HG03095 (cell line): Measurements from ENCODE around the gene MEIS2.

Experiments used
- ATAC-seq: cut with Tn5 transposase; IDR thresholded peaks from one replicate; pipeline ENCODE4 v1.9.1; 2021; ENCODE audit warnings: moderate library complexity; ENCODE audit not compliant: unreplicated experiment

Gene MEIS2

DNA sequence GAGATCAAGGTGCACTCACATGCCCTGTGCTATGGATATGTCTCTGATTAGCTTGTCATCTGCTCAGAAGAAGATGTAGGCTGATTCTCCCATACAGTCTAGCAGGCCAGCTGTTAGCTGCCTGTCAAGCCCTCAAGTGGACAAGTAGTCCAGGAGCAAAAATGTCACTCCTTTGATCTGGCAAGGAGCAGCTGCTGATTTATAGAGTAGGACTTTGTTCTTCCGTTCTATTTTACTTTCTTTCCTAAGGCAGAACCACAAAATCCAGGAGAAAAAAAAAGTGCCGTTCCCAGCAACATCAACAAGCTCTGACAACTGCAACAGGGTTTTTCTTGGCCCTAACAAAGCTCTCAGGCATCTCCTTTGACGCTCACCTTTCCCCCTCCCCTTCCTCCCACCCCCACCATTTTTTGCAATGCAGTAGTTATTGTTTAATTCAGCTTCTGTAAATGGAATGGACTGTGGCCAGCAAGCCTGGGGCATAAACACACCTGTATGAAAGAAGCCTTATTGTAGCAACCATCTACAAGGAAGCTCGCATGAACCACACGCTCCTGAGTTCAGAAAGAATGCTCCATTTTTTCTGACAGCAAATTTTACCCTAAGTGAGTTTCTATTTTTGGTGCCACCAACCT, 196.3 kb downstream of the MEIS2 start:
- ATAC-seq = no peak

DNA sequence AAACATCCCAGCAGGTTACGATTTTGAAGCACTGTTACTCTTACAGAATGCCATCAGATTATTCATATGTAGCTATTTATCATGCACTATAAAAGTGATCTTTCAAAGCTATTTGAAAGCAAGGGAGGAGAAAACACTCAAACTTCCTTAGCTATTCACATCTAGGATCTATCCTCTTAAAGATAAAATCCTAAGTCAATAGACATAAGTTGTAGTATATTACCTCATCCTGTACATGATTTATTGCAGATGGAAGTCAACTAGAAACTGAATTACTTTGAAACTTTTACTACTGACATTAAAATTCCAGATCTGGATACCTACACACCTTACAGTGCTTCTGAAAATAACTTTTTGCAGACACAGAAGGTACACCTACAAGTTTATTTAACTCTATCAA, 197.2 kb downstream of the MEIS2 start:
- ATAC-seq = no peak

DNA sequence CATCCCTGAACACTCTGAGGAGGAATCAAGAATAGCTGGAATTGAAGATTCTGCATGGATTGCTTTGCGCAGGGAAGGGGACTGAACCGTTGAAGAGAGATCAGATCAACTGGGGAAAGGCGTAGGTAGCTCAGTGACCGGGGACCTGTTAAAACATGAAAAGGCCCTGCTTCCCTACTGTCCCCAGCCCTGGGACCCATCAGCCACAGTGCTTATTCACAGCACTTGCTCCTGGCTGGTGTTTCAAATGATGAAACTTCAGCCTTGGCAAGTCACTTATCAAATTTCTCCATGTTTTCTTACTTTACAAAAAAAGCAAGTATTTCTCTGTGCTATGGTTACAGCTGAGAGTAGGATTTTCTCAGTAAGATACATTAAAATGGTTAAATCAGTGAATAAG, 199.3 kb downstream of the MEIS2 start:
- no peak for ATAC-seq

DNA sequence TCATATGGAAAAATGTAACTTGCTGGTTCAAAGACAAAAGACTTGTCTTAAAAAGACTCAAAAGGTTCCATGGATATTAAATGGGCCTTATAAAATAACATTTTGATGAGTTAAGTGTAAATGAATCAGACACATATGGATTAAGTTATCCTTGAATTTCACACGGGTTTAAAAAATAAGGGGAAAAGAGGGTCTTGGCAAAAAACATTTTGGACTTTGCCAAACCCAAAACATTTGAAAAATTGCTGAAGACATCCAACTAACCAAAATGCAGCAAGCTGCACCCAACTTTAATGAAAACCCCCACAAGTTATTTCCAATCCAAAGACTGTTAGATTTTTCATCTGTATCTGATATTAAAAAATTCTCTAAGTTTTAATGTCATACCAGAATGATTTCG, 200.7 kb downstream of the MEIS2 start:
- ATAC-seq = no peak

DNA sequence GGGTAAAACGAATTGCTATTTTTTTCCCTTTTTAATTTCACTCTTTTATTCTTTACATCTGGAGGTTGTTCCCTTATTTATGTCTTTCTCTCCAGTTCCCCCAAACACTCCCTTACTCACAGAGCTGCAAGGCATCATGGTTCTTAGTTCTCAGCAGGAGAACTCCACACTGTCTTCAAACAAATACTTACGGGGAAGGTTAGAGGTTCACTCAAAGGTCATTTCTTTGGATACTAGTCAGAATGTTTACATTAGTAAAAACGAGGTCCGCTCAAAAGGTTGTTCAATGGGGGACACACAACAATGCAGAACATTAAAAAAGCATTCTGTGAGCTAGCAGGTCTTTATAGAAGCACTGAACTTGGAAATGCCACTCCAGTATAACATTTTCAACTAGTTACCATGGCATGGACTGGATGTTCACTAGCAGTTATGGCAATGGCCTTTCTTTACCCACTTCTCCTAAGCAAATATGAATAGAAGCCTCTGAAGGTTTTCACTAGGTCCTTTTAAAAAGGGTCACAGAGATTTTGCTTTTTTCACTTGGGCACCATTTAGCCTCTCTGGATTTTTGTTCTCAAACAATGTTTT, 201.7 kb downstream of the MEIS2 start:
- no peak for ATAC-seq

DNA sequence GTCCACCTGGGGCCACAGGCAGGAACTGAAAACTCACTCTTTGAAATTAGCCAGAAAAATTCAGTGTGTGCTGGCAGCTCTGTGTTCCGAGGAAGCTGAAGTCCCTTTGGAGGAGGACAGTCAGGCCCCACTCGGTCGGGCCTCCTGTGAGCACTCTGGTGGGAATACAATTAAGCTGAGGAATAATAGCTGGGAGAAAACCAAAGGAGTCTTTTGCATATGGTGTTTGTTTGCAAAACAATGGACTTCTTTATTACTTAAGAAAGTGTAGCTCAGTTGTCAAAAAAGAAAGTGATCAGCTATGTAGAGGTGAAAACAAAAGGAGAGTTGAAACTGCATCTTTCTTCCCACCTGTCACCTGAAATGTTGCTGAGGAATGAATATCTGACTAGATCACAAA, 202.5 kb downstream of the MEIS2 start:
- ATAC-seq = no peak

DNA sequence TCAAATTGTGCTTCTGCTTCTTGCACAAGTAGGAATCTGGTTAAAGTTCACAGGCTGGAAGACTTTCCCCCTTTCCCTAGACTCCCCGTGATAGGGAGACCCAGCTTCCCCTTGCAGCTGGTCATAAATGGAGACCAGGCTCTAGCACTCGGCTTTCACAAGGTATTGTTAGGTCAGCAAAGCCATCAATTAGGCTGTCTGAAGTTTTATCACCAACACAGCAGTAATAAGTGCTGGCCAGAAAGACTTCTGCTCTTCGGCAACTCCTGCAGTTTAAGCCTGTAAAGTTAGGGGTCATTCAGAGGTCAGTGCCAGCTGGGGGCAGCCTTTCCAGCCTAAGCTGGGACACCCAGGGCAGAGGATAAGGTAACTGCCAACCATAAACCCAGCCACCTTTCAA, 203.4 kb downstream of the MEIS2 start:
- no peak for ATAC-seq

DNA sequence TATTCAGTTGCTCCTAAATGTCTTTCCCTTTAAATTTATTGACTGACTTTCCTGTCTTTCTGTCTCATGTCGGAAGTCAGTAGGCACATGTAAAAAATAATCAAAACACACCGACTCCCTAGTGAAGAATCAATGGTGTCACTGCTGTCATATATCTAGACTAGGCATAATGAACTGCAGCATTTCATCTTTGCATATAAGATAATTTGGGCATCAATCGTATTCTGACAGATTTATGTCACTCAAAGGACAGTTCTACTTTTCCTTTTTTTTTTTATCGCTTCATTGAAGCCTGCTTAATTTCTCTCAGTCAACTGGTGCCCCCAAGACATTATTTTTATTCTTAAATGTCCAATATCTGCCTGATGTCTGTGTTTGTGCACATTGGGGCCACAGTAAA, 206.3 kb downstream of the MEIS2 start:
- no peak for ATAC-seq

DNA sequence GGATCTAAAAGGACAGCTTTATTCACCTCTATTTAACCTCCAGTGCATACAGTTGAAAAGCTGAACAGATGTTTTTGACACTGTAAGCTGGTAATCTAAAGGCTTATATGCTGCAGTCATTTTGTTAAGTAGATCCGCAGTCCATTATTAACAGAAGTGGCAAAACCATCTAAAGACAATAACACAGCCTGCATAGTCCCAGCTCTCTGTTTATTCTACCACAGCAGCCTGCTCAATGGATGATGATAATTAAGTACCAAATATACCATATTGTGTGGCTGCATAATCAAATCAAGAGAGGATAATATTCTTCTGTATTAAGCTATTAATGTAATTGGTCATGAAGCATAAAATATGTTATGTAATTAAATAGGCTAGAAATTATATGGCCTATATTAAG, 207.1 kb downstream of the MEIS2 start:
- ATAC-seq = no peak

DNA sequence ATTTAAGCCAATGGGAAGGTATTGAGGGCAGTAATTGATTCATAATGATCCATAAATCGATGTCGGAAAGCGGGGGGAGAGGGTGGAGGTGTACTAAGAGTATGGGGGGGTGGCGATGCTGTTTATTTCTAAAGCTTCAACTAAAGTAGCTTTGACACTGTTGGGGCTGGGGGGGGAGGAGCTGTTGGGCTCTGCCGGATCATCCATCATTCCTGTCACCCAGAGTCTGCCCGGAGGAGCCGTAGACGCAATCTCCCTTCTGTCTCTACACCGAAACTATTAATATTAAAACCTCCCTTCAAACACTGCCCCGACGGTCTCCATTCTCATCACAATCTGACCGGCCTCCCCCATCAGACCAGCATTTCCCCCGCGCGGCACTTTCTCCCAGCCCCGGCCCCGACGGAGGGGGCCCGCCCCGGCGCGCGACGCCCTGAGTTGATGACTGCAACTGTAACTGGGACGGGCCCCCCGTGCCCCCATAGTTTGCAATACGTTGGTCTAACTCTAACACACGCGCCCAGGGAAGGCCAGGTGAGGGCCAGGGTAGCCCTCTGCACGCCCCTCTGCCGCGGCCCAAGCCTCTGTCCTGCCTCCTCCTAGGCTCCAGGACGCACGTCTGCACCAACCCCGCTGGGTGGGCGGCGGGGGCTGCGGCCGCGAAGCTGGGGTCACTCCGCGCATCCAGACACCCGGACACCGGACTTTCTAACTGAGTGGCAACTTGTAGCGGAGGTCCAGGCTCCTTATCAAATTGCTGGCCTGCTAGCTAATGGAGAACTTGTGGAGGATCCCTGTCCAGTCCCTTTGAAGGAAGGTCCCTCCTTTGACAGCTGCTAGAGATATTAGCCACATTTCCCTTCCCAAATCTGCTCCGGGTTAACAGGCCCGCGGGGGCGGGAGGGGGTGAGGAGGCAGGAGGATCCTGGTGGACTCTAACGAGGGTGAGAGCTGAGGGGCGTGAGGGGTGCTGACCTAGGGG, 212.0 kb downstream of the MEIS2 start:
- ATAC-seq = no peak

DNA sequence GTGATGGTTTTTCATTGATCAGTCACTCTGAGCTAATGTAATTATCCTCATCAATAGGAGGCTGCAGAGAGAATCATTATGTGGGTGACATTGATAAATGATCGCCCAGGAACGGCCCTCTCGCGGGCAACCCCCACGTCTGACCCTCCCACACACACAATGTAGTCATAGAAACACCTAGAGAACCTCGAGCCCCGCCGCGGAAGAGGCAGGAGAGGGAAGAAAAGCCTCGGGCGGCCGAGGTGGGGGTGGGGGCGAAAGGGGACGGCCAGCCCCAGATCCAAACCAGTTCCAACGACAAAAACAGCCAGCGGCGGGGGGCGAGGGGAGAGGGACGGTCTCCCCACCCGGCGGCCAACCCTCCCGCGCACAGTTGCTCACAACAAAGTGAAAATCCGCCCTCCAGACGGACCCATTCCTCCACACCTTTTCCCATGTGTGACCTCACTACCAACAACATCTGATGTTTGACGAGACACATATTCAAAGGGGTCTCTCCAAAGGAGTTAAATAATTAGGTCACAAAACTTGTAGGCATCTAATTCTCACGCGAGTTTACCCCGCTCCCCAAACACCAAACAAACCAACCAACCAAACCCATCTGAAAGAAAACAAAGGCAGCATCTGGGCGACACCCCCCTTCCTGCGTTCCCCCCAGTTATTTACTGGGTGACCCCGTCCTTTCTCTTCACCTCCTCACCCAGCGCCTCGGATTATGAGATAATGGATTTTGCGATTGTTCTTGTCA, 213.0 kb downstream of the MEIS2 start:
- ATAC-seq = no peak

DNA sequence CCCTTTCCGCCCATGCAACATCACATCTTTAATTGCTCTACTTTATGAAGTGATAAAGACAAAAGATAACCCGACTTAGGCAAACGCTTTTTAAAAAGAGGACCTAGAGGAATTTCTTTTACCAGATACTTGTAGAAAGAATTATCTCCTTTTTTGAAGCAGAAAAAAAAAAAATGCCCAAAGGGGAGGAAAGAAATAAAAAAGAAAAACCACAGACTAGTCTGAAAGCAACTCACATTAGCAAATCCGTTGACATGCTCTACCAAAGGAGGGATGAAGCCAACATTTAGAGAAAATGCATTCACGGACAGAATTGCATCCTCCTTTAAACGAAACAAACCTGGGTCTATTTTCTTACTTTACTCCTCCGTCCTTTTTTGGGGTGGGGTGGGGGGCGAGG, 213.6 kb downstream of the MEIS2 start:
- ATAC-seq = no peak

DNA sequence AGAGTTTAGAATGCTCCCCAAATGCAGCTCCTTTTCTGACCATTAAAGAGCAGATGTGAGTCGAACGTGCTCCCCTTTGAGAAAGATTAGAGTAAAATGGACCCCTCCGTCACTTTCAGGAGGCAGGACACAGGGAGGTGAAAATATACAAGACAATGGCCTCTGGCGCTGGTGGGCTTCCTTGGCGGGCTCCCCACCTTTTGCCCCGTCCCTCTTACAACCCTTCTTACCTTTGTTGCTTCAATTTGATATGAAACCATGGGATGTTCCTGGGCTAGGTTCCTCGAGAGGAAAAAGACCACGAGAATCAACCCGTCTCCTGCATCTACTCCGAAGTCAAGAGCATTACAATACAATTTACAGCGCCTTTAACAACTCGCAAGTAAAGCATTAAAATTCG, 214.2 kb downstream of the MEIS2 start:
- ATAC-seq = no peak

DNA sequence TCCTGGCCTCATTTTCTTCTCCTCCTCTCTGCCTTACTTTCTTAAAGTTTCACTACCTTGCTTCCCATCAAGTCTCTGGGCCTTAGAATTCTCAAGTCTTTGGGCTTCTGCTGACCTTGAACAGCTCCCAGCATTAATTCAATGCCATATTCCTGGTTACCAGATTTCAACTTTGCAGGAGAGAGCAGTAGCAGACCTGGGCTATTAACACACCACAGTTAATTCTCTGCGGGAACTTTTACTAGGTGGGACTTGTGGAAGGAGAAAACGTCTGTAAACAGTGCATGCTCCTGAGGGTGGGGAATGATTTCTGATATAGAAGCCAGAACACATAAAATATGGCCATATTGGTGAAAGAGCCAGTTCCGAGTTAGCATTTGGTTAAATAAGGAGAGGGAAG, 214.6 kb downstream of the MEIS2 start:
- no peak for ATAC-seq

DNA sequence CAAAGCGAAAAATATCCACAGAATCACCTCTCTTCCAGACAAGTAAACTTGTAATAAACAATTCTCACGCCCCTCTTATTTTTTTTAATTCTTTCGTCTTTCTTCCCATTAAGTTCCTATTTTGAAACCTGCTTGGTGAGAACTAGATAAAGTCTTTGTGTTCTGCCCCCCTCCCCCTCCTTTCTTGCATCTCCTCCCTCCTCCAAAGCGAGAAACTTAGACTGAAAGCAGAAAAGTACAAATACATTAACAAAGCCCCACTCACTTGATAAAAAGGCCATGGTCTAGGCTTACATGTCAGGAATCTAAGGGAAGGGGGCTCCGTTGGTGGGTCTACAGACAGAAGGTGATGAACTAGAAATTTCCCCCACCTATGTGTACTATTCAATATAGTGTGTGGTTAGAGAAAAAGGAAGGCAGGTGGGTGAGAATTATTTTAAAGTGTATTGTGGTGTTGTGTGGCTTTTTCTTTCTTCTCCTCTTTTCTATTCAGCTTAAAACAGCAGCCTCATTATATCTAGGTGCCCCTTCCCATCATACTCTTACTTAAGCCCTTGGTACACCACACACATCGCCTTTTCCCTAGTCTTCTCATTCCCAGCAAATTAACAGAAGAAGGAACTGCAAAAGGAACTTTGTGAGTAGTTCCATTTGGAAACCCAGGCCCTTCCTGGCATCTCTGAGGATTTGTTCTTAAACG, 215.3 kb downstream of the MEIS2 start:
- ATAC-seq = no peak

DNA sequence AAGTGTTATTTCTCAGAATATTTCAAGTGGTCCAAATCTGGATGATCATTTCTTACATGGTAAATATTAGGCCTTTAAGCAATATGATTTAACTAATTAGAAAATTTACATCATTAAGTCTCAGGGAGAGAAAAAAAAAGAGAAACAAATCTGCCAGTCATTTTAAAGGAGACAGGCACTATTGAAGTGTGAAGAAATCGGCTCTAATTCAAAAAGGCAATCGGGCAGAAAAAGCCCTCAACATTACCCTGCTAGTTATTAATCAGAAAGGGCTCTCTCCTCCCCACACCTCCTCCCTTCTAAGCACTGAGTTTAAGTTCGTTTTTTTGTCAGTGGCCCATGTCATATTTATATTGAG, 215.9 kb downstream of the MEIS2 start:
- no peak for ATAC-seq

DNA sequence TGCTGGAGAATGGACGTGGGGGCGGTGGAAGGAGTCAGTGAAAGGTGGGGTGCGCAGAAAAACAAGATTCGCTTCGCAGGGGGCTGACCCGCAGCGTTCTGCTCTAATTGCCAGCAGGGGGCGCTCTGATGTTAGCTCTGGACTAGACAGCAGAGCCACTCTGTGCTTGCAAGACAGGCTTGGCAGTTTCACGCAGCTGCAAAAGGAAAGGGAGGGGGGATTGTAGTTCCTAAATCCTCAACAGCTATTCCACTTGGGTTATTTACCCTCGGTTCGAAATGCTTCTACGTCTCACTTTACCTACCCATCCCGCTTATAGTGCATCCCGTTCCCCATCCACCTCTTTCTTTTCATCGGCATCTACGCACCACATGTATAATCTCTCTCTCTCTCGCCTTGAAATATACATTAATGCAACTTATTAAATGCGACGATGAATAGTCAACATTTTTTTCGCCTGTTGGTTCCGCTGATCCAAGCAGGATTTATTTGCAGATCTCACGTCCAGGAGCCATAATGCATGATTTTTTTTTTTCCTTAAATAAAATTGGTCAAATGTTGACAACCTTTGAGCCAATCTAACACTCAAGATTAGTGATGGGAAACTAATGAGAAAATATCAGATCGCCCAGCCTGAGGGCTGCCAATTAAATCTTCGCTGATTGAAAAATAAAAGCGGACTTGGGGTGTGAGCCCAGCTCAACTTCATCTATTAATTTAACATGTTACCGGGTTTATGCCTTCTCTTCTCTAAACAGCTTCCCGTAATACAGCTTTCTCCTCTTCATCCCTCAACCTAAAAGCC, 216.4 kb downstream of the MEIS2 start:
- ATAC-seq = peak; percentile 70

DNA sequence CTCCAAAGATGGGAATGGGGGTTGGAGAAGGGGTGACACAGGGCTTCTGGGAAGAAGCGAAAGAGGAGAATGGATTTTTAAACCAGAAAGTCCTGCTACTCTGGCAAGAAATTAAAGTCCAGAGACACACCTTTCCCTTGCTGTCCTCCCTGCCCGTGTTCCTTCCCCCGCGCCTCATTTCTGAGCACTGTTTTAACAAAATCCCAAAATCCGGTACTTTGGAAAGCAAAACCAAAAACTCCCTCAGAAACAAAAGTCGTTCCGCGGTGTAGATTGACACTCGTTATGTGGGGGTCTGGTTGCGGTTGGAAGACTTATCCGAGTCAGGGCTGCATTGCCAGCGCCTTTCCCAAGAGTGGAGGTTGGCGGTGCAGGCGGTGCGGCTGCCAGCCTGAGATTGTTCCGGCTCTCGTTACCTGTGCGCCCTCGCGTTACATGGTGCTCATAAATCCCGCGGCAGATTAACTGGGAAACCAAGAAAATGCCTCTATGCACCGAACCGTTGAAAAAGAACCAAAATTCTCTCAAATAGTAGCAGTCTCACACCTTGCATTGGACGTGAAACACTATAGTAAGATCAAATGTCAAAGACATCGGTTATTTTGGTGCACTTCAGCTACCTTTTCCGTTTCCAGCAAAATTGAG, 217.7 kb downstream of the MEIS2 start:
- ATAC-seq = no peak

DNA sequence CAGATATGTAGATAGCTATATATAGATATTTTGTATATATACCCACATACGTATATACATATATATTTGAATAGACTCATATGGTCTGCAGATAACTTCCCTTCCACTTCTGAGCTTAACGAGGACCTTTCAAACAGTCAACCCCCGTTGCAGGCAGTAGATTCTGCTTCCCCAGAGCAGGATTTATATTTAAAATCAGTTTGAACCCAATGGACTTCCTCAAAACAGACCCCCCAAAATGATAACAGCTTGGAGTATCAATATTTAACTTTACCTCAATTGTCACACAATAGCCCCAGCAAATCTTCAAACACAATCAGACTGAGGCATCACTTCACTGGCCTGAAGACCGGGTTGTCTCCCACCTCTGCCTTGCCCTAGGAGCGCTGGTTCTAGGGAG, 218.3 kb downstream of the MEIS2 start:
- ATAC-seq = no peak

DNA sequence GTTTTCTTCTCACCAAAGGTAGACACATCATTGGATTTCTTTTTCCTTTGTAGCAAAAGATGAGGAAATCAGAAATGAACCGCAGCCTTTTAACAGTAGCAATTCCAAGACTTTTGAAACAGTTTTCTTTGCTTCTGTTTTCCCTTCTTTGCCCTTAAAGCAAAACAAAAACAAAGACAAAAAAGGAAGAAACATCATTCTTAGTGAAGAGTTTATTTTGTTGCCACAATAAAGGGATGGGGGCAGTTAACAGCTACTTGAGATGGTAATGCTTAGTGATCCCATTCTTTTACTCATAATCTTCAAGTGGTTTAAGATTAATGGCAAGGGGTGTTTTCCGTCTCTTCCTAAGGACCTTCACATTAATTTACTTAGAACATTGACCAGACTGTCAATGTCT, 218.8 kb downstream of the MEIS2 start:
- no peak for ATAC-seq
